ENCODE results near the gene AMH. TPM values are rescaled to one million over a fixed set of nuclear protein-coding genes. Genes with fewer than 3 reads are reported as not detected.

AMH gene
- total RNA-seq, 1 experiment from 2014 or later = 21.9 TPM

- no peak for ATAC-seq
- in situ Hi-C loops (cut with HindIII; ENCODE audit: low pct_unique_long_range_greater_than_20kb, low sequenced_read_pairs) (no loop called here), intact Hi-C loops (cut with micrococcal nuclease; ENCODE audit: unreplicated experiment) (no loop called here)
- no peaks in the 10 kb centered on the region for H3K4me1 ChIP-seq (ENCODE audit: control insufficient read depth, insufficient read depth, low read length)
- no peak within 1 kb of the TSS for H3K4me3 ChIP-seq (ENCODE audit: low read depth in 2 of 2, low read length in 2 of 2)
- BruUV-seq (replicated peaks) = no TSS peak
- ChIA-PET POLR2A (no interaction called here), CTCF (no interaction called here)
- H3K27me3 ChIP-seq (ENCODE audit: control insufficient read depth, insufficient read depth, low read length) = no peaks in the 10 kb centered on the region
- no peaks in the 10 kb centered on the region for H3K36me3 ChIP-seq (ENCODE audit: control insufficient read depth, insufficient read depth, low read length)
- no peak for TF ChIP-seq TCF7L2 (IDR thresholded peaks at IDR 0.05; ENCODE audit: low read depth, low read length)
- no peak for TF ChIP-seq CTCF (IDR thresholded peaks at IDR 0.05)
- TF ChIP-seq SIN3A (IDR thresholded peaks at IDR 0.05; ENCODE audit: borderline replicate concordance, insufficient read depth, low read depth, low read length) = no peak
- no peak for TF ChIP-seq REST (IDR thresholded peaks at IDR 0.05; ENCODE audit: insufficient read depth in 1 of 2, low read depth in 2 of 2, low read length in 1 of 2)
- no peak for TF ChIP-seq POLR2AphosphoS5 (IDR thresholded peaks at IDR 0.05; ENCODE audit: low read depth, low read length)
- DNase-seq (ENCODE audit: low read depth, low spot score) = no peak
- H3K27ac ChIP-seq (ENCODE audit: low read length) = no peak within 1 kb of the TSS
- H3K9me3 ChIP-seq (ENCODE audit: control insufficient read depth, insufficient read depth, low read depth, low read length) = no peaks in the 10 kb centered on the region
These were observed 7.0 kb downstream of the AMH start, which contains the start of gene JSRP1 for GRCh38 chr19:2255982-2256685. TSS of gene JSRP1 (minus strand) at chr19:2256417. CDS start at chr19:2255314, 1,103 bp downstream.

GRCh38 chr19:2259336-2259735 is 10.2 kb downstream of the AMH start:
- BruUV-seq (replicated peaks) = no TSS peak
- DNase-seq (ENCODE audit: low read depth, low spot score) (no peak), ATAC-seq (no peak)
- Histone ChIP-seq H3K36me3 (ENCODE audit: control insufficient read depth, insufficient read depth, low read length) (no peaks in the 10 kb centered on the region), H3K27me3 (ENCODE audit: control insufficient read depth, insufficient read depth, low read length) (no peaks in the 10 kb centered on the region), H3K9me3 (ENCODE audit: control insufficient read depth, insufficient read depth, low read depth, low read length) (no peaks in the 10 kb centered on the region), H3K4me3 (ENCODE audit: low read depth in 2 of 2, low read length in 2 of 2) (no peak overlapping the region), H3K4me1 (ENCODE audit: control insufficient read depth, insufficient read depth, low read length) (no peaks in the 10 kb centered on the region), H3K27ac (ENCODE audit: low read length) (no peak overlapping the region)
- in situ Hi-C loops (cut with HindIII; ENCODE audit: low pct_unique_long_range_greater_than_20kb, low sequenced_read_pairs) = no loop called here
- intact Hi-C loops (cut with micrococcal nuclease; ENCODE audit: unreplicated experiment) = no loop called here
- ChIA-PET POLR2A (no interaction called here), CTCF (no interaction called here)
- TF ChIP-seq TCF7L2 (IDR thresholded peaks at IDR 0.05; ENCODE audit: low read depth, low read length) (no peak), REST (IDR thresholded peaks at IDR 0.05; ENCODE audit: insufficient read depth in 1 of 2, low read depth in 2 of 2, low read length in 1 of 2) (no peak), POLR2AphosphoS5 (IDR thresholded peaks at IDR 0.05; ENCODE audit: low read depth, low read length) (no peak), SIN3A (IDR thresholded peaks at IDR 0.05; ENCODE audit: borderline replicate concordance, insufficient read depth, low read depth, low read length) (no peak), CTCF (IDR thresholded peaks at IDR 0.05) (no peak)
